Measurements from ENCODE around the gene L3MBTL3.
"Not testable (repeated sequence)": the region's sequence is repeated elsewhere in the genome, so short reads cannot be mapped to it uniquely, and the experiment has no call there.

DNA sequence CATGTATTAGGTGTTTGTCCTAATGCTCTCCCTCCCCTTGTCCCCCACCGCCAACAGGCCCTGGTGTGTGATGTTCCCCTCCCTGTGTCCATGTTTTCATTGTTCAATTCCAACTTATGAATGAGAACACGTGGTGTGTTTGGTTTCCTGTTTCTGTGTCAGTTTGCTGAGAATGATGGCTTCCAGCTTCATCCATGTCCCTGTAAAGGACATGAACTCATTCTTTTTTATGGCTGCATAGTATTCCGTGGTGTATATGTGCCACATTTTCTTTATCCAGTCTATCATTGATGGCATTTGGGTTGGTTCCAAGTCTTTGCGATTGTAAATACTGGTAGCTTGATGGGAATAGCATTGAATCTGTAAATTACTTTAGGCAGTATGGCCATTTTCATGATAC lies 151.8 kb downstream of the L3MBTL3 start:
- not testable (repeated sequence) for TF ChIP-seq POLR2A (IDR thresholded peaks at IDR 0.05; ENCODE audit: low read length); BHLHE40 (IDR thresholded peaks at IDR 0.05; ENCODE audit: low read depth, low read length); SMC3 (IDR thresholded peaks at IDR 0.05); MYC (IDR thresholded peaks at IDR 0.05; ENCODE audit: borderline replicate concordance, low read length); RCOR1 (IDR thresholded peaks at IDR 0.05; ENCODE audit: low read depth, low read length); EP300 (IDR thresholded peaks at IDR 0.05); HOXA7 (CRISPR knock-in tag; IDR thresholded peaks at IDR 0.05); CEBPB (IDR thresholded peaks at IDR 0.05); CBX2 (IDR thresholded peaks at IDR 0.05; ENCODE audit: borderline replicate concordance, low read depth); SREBF2 (IDR thresholded peaks at IDR 0.05)
- TF ChIP-seq, protein P1, sequence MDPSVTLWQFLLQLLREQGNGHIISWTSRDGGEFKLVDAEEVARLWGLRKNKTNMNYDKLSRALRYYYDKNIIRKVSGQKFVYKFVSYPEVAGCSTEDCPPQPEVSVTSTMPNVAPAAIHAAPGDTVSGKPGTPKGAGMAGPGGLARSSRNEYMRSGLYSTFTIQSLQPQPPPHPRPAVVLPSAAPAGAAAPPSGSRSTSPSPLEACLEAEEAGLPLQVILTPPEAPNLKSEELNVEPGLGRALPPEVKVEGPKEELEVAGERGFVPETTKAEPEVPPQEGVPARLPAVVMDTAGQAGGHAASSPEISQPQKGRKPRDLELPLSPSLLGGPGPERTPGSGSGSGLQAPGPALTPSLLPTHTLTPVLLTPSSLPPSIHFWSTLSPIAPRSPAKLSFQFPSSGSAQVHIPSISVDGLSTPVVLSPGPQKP (IDR thresholded peaks at IDR 0.05; ENCODE audit: low read depth, low read length): not testable (repeated sequence)
- TF ChIP-seq, protein P2, sequence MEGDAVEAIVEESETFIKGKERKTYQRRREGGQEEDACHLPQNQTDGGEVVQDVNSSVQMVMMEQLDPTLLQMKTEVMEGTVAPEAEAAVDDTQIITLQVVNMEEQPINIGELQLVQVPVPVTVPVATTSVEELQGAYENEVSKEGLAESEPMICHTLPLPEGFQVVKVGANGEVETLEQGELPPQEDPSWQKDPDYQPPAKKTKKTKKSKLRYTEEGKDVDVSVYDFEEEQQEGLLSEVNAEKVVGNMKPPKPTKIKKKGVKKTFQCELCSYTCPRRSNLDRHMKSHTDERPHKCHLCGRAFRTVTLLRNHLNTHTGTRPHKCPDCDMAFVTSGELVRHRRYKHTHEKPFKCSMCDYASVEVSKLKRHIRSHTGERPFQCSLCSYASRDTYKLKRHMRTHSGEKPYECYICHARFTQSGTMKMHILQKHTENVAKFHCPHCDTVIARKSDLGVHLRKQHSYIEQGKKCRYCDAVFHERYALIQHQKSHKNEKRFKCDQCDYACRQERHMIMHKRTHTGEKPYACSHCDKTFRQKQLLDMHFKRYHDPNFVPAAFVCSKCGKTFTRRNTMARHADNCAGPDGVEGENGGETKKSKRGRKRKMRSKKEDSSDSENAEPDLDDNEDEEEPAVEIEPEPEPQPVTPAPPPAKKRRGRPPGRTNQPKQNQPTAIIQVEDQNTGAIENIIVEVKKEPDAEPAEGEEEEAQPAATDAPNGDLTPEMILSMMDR (IDR thresholded peaks at IDR 0.05): not testable (repeated sequence)
- TF ChIP-seq, protein P3, sequence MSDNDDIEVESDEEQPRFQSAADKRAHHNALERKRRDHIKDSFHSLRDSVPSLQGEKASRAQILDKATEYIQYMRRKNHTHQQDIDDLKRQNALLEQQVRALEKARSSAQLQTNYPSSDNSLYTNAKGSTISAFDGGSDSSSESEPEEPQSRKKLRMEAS (IDR thresholded peaks at IDR 0.05): not testable (repeated sequence)

Measured in A549 (cell line).